GM23338 (cell line): ENCODE measurements around the gene IQGAP2. TPM values are rescaled to one million over a fixed set of nuclear protein-coding genes. Genes with fewer than 3 reads are reported as not detected.

Experiments
- ATAC-seq: fragments of 200-7000 bp; cut with Tn5 transposase; 3 replicates; pipeline ENCODE4 v1.9.1; 2020
- DNase-seq: peaks from one replicate; pipeline ENCODE4 v3.0.0-alpha.2; 2015; ENCODE audit warnings: low spot score
- H2AFZ ChIP-seq: fragments of 200-600 bp; sonication (generic); 2 replicates; pipeline ENCODE4 v1.8.0; 2016; ENCODE audit warnings: antibody characterized with exemption, mild to moderate bottlenecking, moderate library complexity
- H3F3A ChIP-seq: fragments of 200-600 bp; sonication (generic); replicated peaks from 2 replicates; pipeline ENCODE4 v1.8.0; 2017; ENCODE audit warnings: antibody characterized with exemption, mixed run types, low read depth
- H3K27ac ChIP-seq: fragments of 200-600 bp; sonication (generic); 2 replicates; pipeline ENCODE4 v1.6.1; 2016; ENCODE audit warnings: low read depth
- H3K27me3 ChIP-seq: fragments of 200-600 bp; sonication (generic); 2 replicates; pipeline ENCODE4 v1.8.0; 2016; ENCODE audit warnings: mild to moderate bottlenecking, mixed run types, moderate library complexity; ENCODE audit not compliant: insufficient read depth
- H3K36me3 ChIP-seq: fragments of 200-600 bp; sonication (generic); 2 replicates; pipeline ENCODE4 v1.8.0; 2016; ENCODE audit warnings: mild to moderate bottlenecking; ENCODE audit not compliant: insufficient read depth
- H3K4me1 ChIP-seq: fragments of 200-600 bp; sonication (generic); 2 replicates; pipeline ENCODE4 v1.8.0; 2016; ENCODE audit warnings: mild to moderate bottlenecking, moderate library complexity; ENCODE audit not compliant: insufficient read depth
- H3K4me2 ChIP-seq: fragments of 200-600 bp; sonication (generic); 2 replicates; pipeline ENCODE4 v1.7.1; 2017; ENCODE audit warnings: mixed run types
- H3K4me3 ChIP-seq: fragments of 200-600 bp; sonication (generic); 2 replicates; pipeline ENCODE4 v1.6.1; 2016; ENCODE audit warnings: mixed run types
- H3K79me2 ChIP-seq: fragments of 200-600 bp; sonication (generic); replicated peaks from 2 replicates; pipeline ENCODE4 v1.8.0; 2017; ENCODE audit warnings: mild to moderate bottlenecking; ENCODE audit not compliant: insufficient read depth
- H3K9me2 ChIP-seq: fragments of 200-600 bp; sonication (generic); 2 replicates; pipeline ENCODE4 v1.8.0; 2017; ENCODE audit not compliant: insufficient read depth
- H4K20me1 ChIP-seq: fragments of 200-600 bp; sonication (generic); replicated peaks from 2 replicates; pipeline ENCODE4 v1.8.0; 2017; ENCODE audit warnings: mild to moderate bottlenecking; ENCODE audit not compliant: insufficient read depth
- H3K27ac Mint-ChIP-seq: 2 replicates; pipeline ENCODE4 v1.8.0; 2020; ENCODE audit warnings: inconsistent platforms, mild to moderate bottlenecking, moderate library complexity, mixed read lengths
- H3K27me3 Mint-ChIP-seq: 3 replicates; pipeline ENCODE4 v1.8.0; 2022; ENCODE audit warnings: low read depth, mild to moderate bottlenecking, moderate library complexity, mixed read lengths, inconsistent platforms; ENCODE audit not compliant: insufficient read depth, poor library complexity
- H3K36me3 Mint-ChIP-seq: 3 replicates; pipeline ENCODE4 v1.8.0; 2021; ENCODE audit warnings: low read depth, mild to moderate bottlenecking, inconsistent platforms, moderate library complexity, mixed read lengths
- H3K4me1 Mint-ChIP-seq: 3 replicates; pipeline ENCODE4 v1.8.0; 2020; ENCODE audit warnings: mild to moderate bottlenecking, inconsistent platforms, mixed read lengths
- H3K4me3 Mint-ChIP-seq: 3 replicates; pipeline ENCODE4 v1.8.0; 2021; ENCODE audit warnings: moderate library complexity, mild to moderate bottlenecking, inconsistent platforms, mixed read lengths
- H3K9me3 Mint-ChIP-seq: 3 replicates; pipeline ENCODE4 v1.8.0; 2020; ENCODE audit warnings: moderate library complexity, mild to moderate bottlenecking, inconsistent platforms, mixed read lengths
- CREB1 ChIP-seq: fragments of 250-450 bp; sonication (Bioruptor Pico); IDR thresholded peaks from 2 replicates; pipeline ENCODE4 v1.5.0; 2020; ENCODE audit warnings: low read depth, mild to moderate bottlenecking, moderate library complexity
- CTCF ChIP-seq, 2 experiments: fragments of 200-600 bp in 1 of 2; sonication (generic) in 1 of 2; conservative IDR thresholded peaks; 2 replicates each; pipeline versions ENCODE4 v1.5.1 to v1.6.1; 2016 to 2017; ENCODE audit warnings: antibody characterized with exemption in 2 of 2, low read depth in 2 of 2, mild to moderate bottlenecking in 2 of 2, moderate library complexity in 1 of 2
- EZH2 ChIP-seq: fragments of 200-600 bp; sonication (generic); IDR thresholded peaks from one replicate; pipeline ENCODE4 v1.8.0; 2017; ENCODE audit warnings: antibody characterized with exemption, mild to moderate bottlenecking, low read depth; ENCODE audit not compliant: unreplicated experiment
- EZH2phosphoT487 ChIP-seq: fragments of 200-600 bp; sonication (generic); IDR thresholded peaks from one replicate; pipeline ENCODE4 v1.8.1; 2018; ENCODE audit warnings: antibody characterized with exemption; ENCODE audit not compliant: unreplicated experiment
- JUNB ChIP-seq: IDR thresholded peaks from one replicate; pipeline ENCODE4 v1.6.1; 2016; ENCODE audit warnings: antibody characterized with exemption; ENCODE audit not compliant: unreplicated experiment
- NANOG ChIP-seq: IDR thresholded peaks from 2 replicates; pipeline ENCODE4 v1.6.1; 2016; ENCODE audit warnings: antibody characterized with exemption, borderline replicate concordance
- REST ChIP-seq: IDR thresholded peaks from one replicate; pipeline ENCODE4 v1.6.1; 2018; ENCODE audit warnings: antibody characterized with exemption; ENCODE audit not compliant: unreplicated experiment
- STAT1 ChIP-seq: IDR thresholded peaks from one replicate; pipeline ENCODE4 v1.6.1; 2016; ENCODE audit warnings: antibody characterized with exemption; ENCODE audit not compliant: unreplicated experiment
- ZNF114 ChIP-seq: fragments of 250-450 bp; sonication (Bioruptor Pico); IDR thresholded peaks from 2 replicates; pipeline ENCODE4 v1.5.0; 2020; ENCODE audit warnings: mild to moderate bottlenecking, moderate library complexity
- ZNF331 ChIP-seq: fragments of 250-450 bp; sonication (Bioruptor Pico); IDR thresholded peaks from 2 replicates; pipeline ENCODE4 v1.5.0; 2020; ENCODE audit warnings: low read depth, mild to moderate bottlenecking, moderate library complexity
- ZNF462 ChIP-seq: fragments of 250-450 bp; sonication (Bioruptor Pico); IDR thresholded peaks from 2 replicates; pipeline ENCODE4 v1.5.0; 2020; ENCODE audit warnings: mild to moderate bottlenecking, moderate library complexity
- polyA plus RNA-seq: library from polyadenylated mRNA; unstranded; fragments of >200 nt; fragmentation: Nextera tagmentation; extraction: Ambion mirVana; gene quantifications from 2 replicates; pipeline ENCODE4 v1.2.1, GENCODE V29; 2016
- total RNA-seq: library from RNA; depleted of rRNA; stranded (reverse); fragments of >200 nt; shearing (Covaris generic); gene quantifications from 2 replicates; pipeline ENCODE4 v1.2.3, GENCODE V29; 2014

IQGAP2 gene
- total and polyA plus RNA-seq, 2 experiments from 2014 or later = 60.0 to 86.5 TPM

- Histone ChIP-seq H3K4me1 (no peaks in the 10 kb centered on the region), H3K27me3 (no peaks in the 10 kb centered on the region), H3K79me2 (no peaks in the 10 kb centered on the region), H3K36me3 (no peaks in the 10 kb centered on the region), H3K4me3 (no peak overlapping the region), H3K27ac (no peak overlapping the region), H2AFZ (no peak overlapping the region), H4K20me1 (no peaks in the 10 kb centered on the region), H3K9me2 (no peaks in the 10 kb centered on the region), H3F3A (no peaks in the 10 kb centered on the region), H3K4me2 (no peak overlapping the region)
- Mint-ChIP-seq H3K4me1 (peaks cover 4% of the 10 kb centered on the region; the same call in 2 of the 3 replicates), H3K4me3 (no peak overlapping the region), H3K27me3 (no peaks in the 10 kb centered on the region), H3K9me3 (no peaks in the 10 kb centered on the region), H3K36me3 (no peaks in the 10 kb centered on the region), H3K27ac (no peak overlapping the region)
- no peak for ATAC-seq
- no peak for TF ChIP-seq ZNF114 (CRISPR knock-in tag)
- TF ChIP-seq STAT1 = no peak
- no peak for TF ChIP-seq EZH2phosphoT487
- no peak for TF ChIP-seq EZH2
- TF ChIP-seq CREB1 (CRISPR knock-in tag) = no peak
- TF ChIP-seq ZNF462 (CRISPR knock-in tag) = no peak
- TF ChIP-seq NANOG = no peak
- TF ChIP-seq CTCF (conservative IDR thresholded peaks at IDR 0.05; ENCODE audit: low read depth in 2 of 2) = no peak
- no peak for TF ChIP-seq JUNB
- no peak for TF ChIP-seq REST
- TF ChIP-seq ZNF331 (CRISPR knock-in tag) = no peak
- DNase-seq = no peak
Measured at GRCh38 chr5:76660360-76660759, 257.3 kb downstream of the IQGAP2 start.
